H1 (cell line): Measurements from ENCODE around the gene AGAP1. TPM values are rescaled to one million over a fixed set of nuclear protein-coding genes. Genes with fewer than 3 reads are reported as not detected.
"Not testable (repeated sequence)": the region's sequence is repeated elsewhere in the genome, so short reads cannot be mapped to it uniquely, and the experiment has no call there.

Experiments used
- CTCF ChIA-PET: fragments of 300-600 bp; sonication (Branson Sonifier 250); formaldehyde crosslinking; loops from one replicate; lab custom pipeline; 2021; ENCODE audit not compliant: partially characterized antibody; lab: Charles Lee
- POLR2A ChIA-PET: fragments of 300-600 bp; sonication (Branson Sonifier 250); formaldehyde crosslinking; loops from one replicate; lab custom pipeline; 2021; ENCODE audit warnings: inconsistent platforms; ENCODE audit not compliant: partially characterized antibody; lab: Charles Lee
- DNase-seq, 2 experiments: peaks; one replicate each; pipeline versions ENCODE4 v3.0.0 to v3.0.0-alpha.2; 2010 to 2022; ENCODE audit warnings: low spot score in 2 of 2, low read depth in 1 of 2, mixed read lengths in 1 of 2
- FAIRE-seq: peaks from 2 replicates; lab custom pipeline; 2011; peaks lifted over from hg19 to GRCh38; lab: Jason Lieb, UNC
- H2AFZ ChIP-seq: 2 replicates; pipeline ENCODE4 v1.8.1; 2012; ENCODE audit warnings: low read length, inconsistent platforms
- H2AK5ac ChIP-seq: 2 replicates; pipeline ENCODE4 v1.6.1; 2013; ENCODE audit warnings: low read depth, low read length
- H2BK120ac ChIP-seq: replicated peaks from 2 replicates; pipeline ENCODE3; 2013; ENCODE audit warnings: low read depth, low read length, inconsistent platforms
- H2BK12ac ChIP-seq: 2 replicates; pipeline ENCODE4 v1.6.1; 2013; ENCODE audit warnings: low read depth, low read length
- H2BK15ac ChIP-seq: 2 replicates; pipeline ENCODE4 v1.6.1; 2013; ENCODE audit warnings: low read length
- H2BK20ac ChIP-seq: 2 replicates; pipeline ENCODE4 v1.6.1; 2013; ENCODE audit warnings: low read length
- H2BK5ac ChIP-seq: 2 replicates; pipeline ENCODE4 v1.6.1; 2013; ENCODE audit warnings: low read depth, low read length
- H3K14ac ChIP-seq: 2 replicates; pipeline ENCODE4 v1.6.1; 2013; ENCODE audit warnings: inconsistent platforms; ENCODE audit not compliant: insufficient read length
- H3K18ac ChIP-seq: 2 replicates; pipeline ENCODE4 v1.6.1; 2013; ENCODE audit warnings: low read length; ENCODE audit errors: extremely low read depth
- H3K23ac ChIP-seq: 2 replicates; pipeline ENCODE4 v1.6.1; 2013; ENCODE audit warnings: inconsistent platforms; ENCODE audit not compliant: insufficient read length
- H3K23me2 ChIP-seq: 2 replicates; pipeline ENCODE4 v1.6.1; 2013; ENCODE audit warnings: low read depth, low read length
- H3K27ac ChIP-seq: 2 replicates; pipeline ENCODE4 v1.6.1; 2011; ENCODE audit warnings: low read depth, low read length, inconsistent platforms
- H3K27me3 ChIP-seq, 4 experiments: replicated peaks in 1 of 4; 1 replicate in 1 of 4; 2 replicates in 3 of 4; pipeline versions ENCODE4 v1.6.1 to v1.8.1; 2011 to 2013; ENCODE audit warnings: low read length in 3 of 4, mild to moderate bottlenecking in 3 of 4, inconsistent platforms in 2 of 4, mixed read lengths in 2 of 4, moderate library complexity in 1 of 4; ENCODE audit not compliant: control insufficient read depth in 3 of 4, insufficient read depth in 3 of 4; ENCODE audit errors: extremely low read depth in 1 of 4
- H3K36me3 ChIP-seq, 4 experiments: 2 replicates each; pipeline versions ENCODE4 v1.6.1 to v1.8.1; 2011 to 2013; ENCODE audit warnings: mild to moderate bottlenecking in 4 of 4, low read length in 3 of 4, moderate library complexity in 2 of 4, control low read depth in 1 of 4, inconsistent platforms in 1 of 4; ENCODE audit not compliant: insufficient read depth in 4 of 4, control insufficient read depth in 2 of 4
- H3K4ac ChIP-seq: replicated peaks from 2 replicates; pipeline ENCODE3; 2013; ENCODE audit warnings: low read length, low read depth, mixed read lengths, inconsistent platforms; ENCODE audit not compliant: insufficient read length
- H3K4me1 ChIP-seq, 4 experiments: replicated peaks in 1 of 4; 1 replicate in 1 of 4; 2 replicates in 3 of 4; pipeline versions ENCODE4 v1.6.1 to v1.8.1; 2011 to 2013; ENCODE audit warnings: low read length in 3 of 4, inconsistent platforms in 2 of 4, mixed read lengths in 1 of 4; ENCODE audit not compliant: insufficient read depth in 4 of 4, control insufficient read depth in 3 of 4
- H3K4me2 ChIP-seq, 2 experiments: 2 replicates each; pipeline versions ENCODE4 v1.6.1 to v1.8.1; 2011 to 2013; ENCODE audit warnings: low read depth in 2 of 2, low read length in 2 of 2, control low read depth in 1 of 2, inconsistent platforms in 1 of 2, mild to moderate bottlenecking in 1 of 2; ENCODE audit not compliant: insufficient read depth in 1 of 2
- H3K4me3 ChIP-seq, 4 experiments: fragments of 200-600, 300-600 bp in 1 of 4; sonication (generic), shearing (Covaris generic), sonication (Bioruptor Twin) in 1 of 4; 2 replicates each; pipeline versions ENCODE4 v1.5.1 to v1.8.1; 2011 to 2016; ENCODE audit warnings: low read length in 4 of 4, low read depth in 3 of 4, control low read depth in 2 of 4, inconsistent platforms in 2 of 4, mild to moderate bottlenecking in 2 of 4, mixed read lengths in 1 of 4, moderate library complexity in 1 of 4; ENCODE audit not compliant: insufficient read depth in 2 of 4; ENCODE audit errors: extremely low read depth in 1 of 4
- H3K56ac ChIP-seq: replicated peaks from 2 replicates; pipeline ENCODE3; 2013; ENCODE audit warnings: low read depth, mild to moderate bottlenecking, mixed read lengths, low read length, inconsistent platforms; ENCODE audit not compliant: insufficient read length
- H3K79me1 ChIP-seq: 2 replicates; pipeline ENCODE4 v1.6.1; 2013; ENCODE audit warnings: low read depth, low read length, control low read depth
- H3K79me2 ChIP-seq, 2 experiments: 2 replicates each; pipeline versions ENCODE4 v1.6.1 to v1.8.1; 2012 to 2013; ENCODE audit warnings: low read length in 2 of 2, mild to moderate bottlenecking in 2 of 2, inconsistent platforms in 1 of 2; ENCODE audit not compliant: insufficient read depth in 2 of 2, control insufficient read depth in 1 of 2
- H3K9ac ChIP-seq, 4 experiments: replicated peaks in 1 of 4; 1 replicate in 1 of 4; 2 replicates in 3 of 4; pipeline versions ENCODE4 v1.6.1 to v1.8.1; 2011 to 2013; ENCODE audit warnings: low read depth in 3 of 4, low read length in 3 of 4, control low read depth in 2 of 4, mild to moderate bottlenecking in 2 of 4, moderate library complexity in 2 of 4, inconsistent platforms in 1 of 4; ENCODE audit errors: extremely low read depth in 1 of 4
- H3K9me3 ChIP-seq, 2 experiments: 2 replicates each; pipeline versions ENCODE4 v1.6.1 to v1.8.1; 2012 to 2013; ENCODE audit warnings: mild to moderate bottlenecking in 2 of 2, moderate library complexity in 2 of 2, control low read depth in 1 of 2, inconsistent platforms in 1 of 2, low read depth in 1 of 2, low read length in 1 of 2, mixed read lengths in 1 of 2; ENCODE audit not compliant: insufficient read depth in 2 of 2
- H4K20me1 ChIP-seq, 2 experiments: replicated peaks in 1 of 2; 2 replicates each; pipeline versions ENCODE3 to v1.8.1; 2011 to 2013; ENCODE audit warnings: inconsistent platforms in 2 of 2, low read length in 2 of 2, mild to moderate bottlenecking in 1 of 2; ENCODE audit not compliant: insufficient read depth in 2 of 2, control insufficient read depth in 1 of 2
- H4K5ac ChIP-seq: 2 replicates; pipeline ENCODE4 v1.6.1; 2013; ENCODE audit warnings: low read length, low read depth, mixed read lengths, inconsistent platforms; ENCODE audit not compliant: insufficient read length
- H4K8ac ChIP-seq: 2 replicates; pipeline ENCODE4 v1.8.0; 2013; ENCODE audit warnings: mild to moderate bottlenecking, moderate library complexity, low read length, inconsistent platforms; ENCODE audit not compliant: insufficient read depth; ENCODE audit errors: extremely low read depth
- H4K91ac ChIP-seq: replicated peaks from 2 replicates; pipeline ENCODE3; 2013; ENCODE audit warnings: low read length, mixed read lengths, inconsistent platforms; ENCODE audit not compliant: insufficient read length
- WGBS, 2 experiments: shearing (Covaris generic) in 1 of 2; methylation state at CpG; one replicate each; pipeline versions ENCODE4 v1.1.6 to v1.1.7; 2013 to 2015; ENCODE audit warnings: low lambda C conversion rate in 2 of 2, mixed read lengths in 2 of 2, inconsistent platforms in 1 of 2, low coverage in 1 of 2, missing lambda C conversion rate in 1 of 2; ENCODE audit not compliant: insufficient replicate concordance in 2 of 2, insufficient coverage in 1 of 2, insufficient read length in 1 of 2; ENCODE audit errors: extremely low coverage in 1 of 2, missing lambda C conversion rate in 1 of 2; 5-methylcytosine and 5-hydroxymethylcytosine counted together
- polyA plus RNA-seq, 7 experiments: library from polyadenylated mRNA; depleted of rRNA in 3 of 7; stranded (reverse) in 5 of 7; unstranded in 2 of 7; fragments of >200 nt in 5 of 7; fragments of 200-250 nt in 2 of 7; gene quantifications; 1 replicate in 5 of 7; 2 replicates in 1 of 7; 4 replicates in 1 of 7; pipeline versions ENCODE4 v1.2.1 to v1.2.3, GENCODE V29; 2011 to 2013; ENCODE audit warnings: missing spikeins in 2 of 7, mixed read lengths in 2 of 7
- total RNA-seq: library from RNA; stranded (reverse); fragmentation: NEBNext Ultra II Directional; extraction: Animal tissue kit (Norgen Biotek cat#: 25700); gene quantifications from 2 replicates; pipeline ENCODE4 v1.2.1, GENCODE V29; 2021

AGAP1 gene
- total and polyA plus RNA-seq, 2 of the 8 experiments (the other 6 are each of a cell fraction or from before 2014, with no cell fraction given) = 18.1 to 39.4 TPM

DNA sequence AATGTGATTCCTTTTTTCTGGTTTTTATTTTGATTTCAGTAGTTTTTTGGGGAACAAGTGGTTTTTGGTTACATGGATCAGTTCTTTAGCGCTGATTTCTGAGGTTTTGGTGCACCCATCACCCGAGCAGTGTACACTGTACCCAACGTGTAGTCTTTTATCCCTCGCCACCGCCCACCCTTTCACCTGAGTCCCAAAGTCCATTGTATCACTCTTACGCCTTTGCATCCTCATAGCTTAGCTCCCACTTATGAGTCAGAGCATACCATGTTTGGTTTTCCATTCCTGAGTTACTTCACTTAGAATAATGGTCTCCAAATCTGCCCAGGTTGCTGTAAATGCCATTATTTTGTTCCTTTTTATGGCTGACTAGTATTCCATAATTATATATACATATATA lies 453.2 kb downstream of the AGAP1 start:
- CTCF ChIA-PET = interaction anchor here (1.4 to 6.9 kb wide), 2 partner anchors 11 to 233 kb away, joined by 5 to 64 read pairs; no protein-coding TSS in a partner anchor
- DNase-seq, FAIRE-seq, H4K91ac ChIP-seq, H3K23ac ChIP-seq, H3K27me3 ChIP-seq, H2BK12ac ChIP-seq, H2BK15ac ChIP-seq, H3K14ac ChIP-seq, H3K9me3 ChIP-seq, H3K56ac ChIP-seq, H3K79me2 ChIP-seq, POLR2A ChIA-PET, H3K36me3 ChIP-seq, H3K18ac ChIP-seq, H4K20me1 ChIP-seq, H3K27ac ChIP-seq, H3K9ac ChIP-seq, H3K23me2 ChIP-seq, H4K8ac ChIP-seq, H2AFZ ChIP-seq, H2BK120ac ChIP-seq, H4K5ac ChIP-seq, H2BK20ac ChIP-seq, H2AK5ac ChIP-seq, H3K4me2 ChIP-seq, H3K4me3 ChIP-seq, H3K79me1 ChIP-seq, H3K4ac ChIP-seq, H2BK5ac ChIP-seq: not testable (repeated sequence)
- peaks cover 4 to 14% (median 9%) of the 10 kb centered on the region in 4 experiments for H3K4me1 ChIP-seq
- WGBS, 2 experiments = 77% methylated on average over 6 of the region's 6 CpGs; no CpG with 5 or more reads in 1 of the 2 experiments
